MV-4-11 (cell line): ENCODE results near the gene FAM241A.
"Not testable (repeated sequence)": the region's sequence is repeated elsewhere in the genome, so short reads cannot be mapped to it uniquely, and the experiment has no call there.

Source experiments
- DNase-seq: peaks from one replicate; lab custom pipeline; 2025; lab: John Stamatoyannopoulos, UW

FAM241A gene

DNA sequence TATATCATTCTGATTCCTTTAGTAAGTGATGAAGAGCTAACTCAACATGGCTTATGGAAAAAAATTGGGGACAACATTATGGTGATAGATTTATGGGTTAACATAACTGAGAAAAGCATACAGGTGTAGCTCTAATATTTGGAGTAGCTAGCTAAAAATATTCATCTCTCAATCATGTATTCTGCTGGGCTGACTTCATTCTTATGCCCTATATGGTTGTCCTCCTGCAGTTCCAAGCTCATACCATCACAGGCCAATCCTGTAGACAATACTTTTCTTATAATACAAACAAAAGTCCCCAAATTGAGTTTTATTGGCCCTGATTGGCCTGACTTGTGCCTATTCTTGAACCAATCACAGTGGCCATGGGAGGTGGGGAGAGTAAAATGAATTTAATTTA lies 6.7 kb upstream of the FAM241A start:
- no peak for DNase-seq

GRCh38 chr4:112140536-112140935 lies 4.7 kb upstream of the FAM241A start:
- no peak for DNase-seq

DNA sequence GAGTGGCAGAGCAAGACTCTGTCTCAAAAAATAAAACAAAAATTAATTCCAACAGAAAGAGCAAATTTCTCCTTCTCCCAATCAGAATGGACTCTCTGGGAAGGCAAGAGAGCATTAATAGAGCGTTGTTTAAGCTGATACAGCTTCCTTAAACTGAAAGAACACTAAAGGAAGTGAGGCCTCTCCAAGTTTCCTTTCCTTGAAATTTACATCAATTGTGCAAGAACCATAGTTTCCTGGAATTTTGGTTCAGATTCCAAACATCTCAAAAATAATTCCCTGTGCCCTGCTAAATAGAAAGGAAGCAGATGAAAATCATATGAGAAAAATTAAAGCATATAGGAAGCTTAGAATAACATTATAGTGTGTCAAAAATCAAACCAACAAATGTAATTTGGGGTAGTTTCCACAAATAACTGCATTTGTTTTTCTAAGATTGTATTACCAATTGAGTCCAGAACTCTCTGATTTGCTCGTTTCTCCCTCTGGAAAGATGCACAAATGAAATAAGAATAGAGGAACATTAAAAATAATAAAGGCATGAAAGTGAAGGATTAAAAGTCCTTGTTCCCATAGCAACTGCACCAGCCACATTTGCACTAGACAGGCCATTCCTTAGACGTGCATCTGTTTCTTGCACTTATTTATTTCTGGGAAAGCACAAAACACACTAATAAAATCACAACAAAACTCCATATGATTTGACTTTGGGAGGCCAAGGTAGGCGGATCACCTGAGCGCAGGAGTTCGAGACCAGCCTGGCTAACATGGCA lies 3.7 kb upstream of the FAM241A start:
- DNase-seq = peak; percentile 42

- DNase-seq = no peak
Measured at GRCh38 chr4:112142182-112142581, 3.1 kb upstream of the FAM241A start.

DNA sequence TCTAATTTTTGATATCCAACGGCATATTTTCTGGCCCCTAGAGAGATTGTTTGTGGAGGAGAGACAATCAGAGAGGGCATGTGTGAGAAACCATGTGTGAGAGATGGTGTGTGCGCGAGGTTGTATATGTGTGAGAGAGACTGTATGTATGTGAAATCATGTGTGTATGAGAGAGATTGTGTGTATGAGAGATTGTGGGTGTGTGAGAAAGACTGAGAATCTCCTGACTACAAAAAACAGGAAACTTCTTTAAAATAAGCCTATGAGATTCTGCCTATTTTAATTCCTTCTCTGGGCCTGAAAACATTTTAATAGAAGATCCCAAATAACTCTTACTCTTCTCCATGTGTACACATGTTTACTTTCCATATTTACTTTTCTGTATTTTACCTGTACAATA lies 1.5 kb upstream of the FAM241A start:
- no peak for DNase-seq

DNA sequence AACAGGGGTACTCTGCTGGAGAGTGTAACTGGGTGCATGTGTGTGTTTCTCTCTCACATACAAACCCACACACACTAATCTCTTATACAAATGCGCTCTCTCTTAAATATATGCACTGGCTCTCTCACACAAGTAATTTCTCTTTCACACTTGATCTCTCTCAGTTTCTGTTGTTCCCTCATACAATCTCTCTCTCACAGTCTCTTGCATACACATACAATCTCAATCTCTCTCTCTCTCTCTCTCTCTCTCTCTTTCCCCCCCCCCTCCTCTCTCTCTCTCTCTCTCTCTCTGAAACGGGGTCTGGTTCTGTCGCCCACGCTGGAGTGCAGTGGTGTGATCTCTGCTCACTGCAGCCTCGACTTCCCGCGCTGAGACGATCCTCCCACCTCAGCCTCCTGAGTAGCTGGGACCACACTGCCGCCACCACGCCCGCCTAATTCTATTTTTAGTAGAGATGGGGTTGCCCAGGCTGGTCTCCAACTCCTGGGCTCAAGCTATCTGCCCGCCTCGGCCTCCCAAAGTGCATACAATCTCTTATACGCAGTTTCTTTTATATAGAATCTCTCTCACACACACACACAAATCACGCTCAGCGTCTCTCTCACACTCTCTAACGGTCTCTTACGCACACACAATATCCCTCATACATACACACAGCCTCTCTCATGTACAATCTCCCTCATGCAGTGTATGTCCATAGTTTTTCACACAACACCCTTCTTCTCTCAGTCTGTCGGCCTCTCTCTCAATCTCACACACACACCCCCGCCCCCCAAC lies 518 bp upstream of the FAM241A start:
- DNase-seq = no peak

- DNase-seq = peak; percentile 36
Measured at GRCh38 chr4:112145790-112146501, 692 bp downstream of the FAM241A start.

GRCh38 chr4:112146502-112146813 lies 1.2 kb downstream of the FAM241A start:
- no peak for DNase-seq

- DNase-seq = no peak
Measured at GRCh38 chr4:112147697-112148096, 2.4 kb downstream of the FAM241A start.

DNA sequence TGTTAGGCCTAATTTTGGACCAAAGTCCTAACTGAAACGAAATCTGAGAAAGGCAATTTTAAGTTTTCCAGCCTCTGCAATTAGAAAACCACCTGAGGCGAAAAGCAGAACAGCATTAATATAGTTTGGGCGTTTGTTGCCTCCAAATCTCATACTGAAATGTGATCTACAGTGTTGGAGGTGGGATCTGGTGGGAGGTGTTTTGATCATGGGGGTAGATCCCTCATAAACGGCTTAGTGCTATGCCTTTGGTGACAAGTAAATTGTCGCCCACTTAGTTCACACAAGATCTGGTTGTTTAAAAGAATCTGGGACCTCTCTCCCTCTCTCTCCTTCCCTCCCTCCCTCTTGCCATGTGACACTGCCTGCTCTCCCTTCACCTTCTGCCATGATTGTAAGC lies 5.7 kb downstream of the FAM241A start:
- DNase-seq = no peak

- no peak for DNase-seq
Measured at GRCh38 chr4:112152521-112152920, 7.3 kb downstream of the FAM241A start.

DNA sequence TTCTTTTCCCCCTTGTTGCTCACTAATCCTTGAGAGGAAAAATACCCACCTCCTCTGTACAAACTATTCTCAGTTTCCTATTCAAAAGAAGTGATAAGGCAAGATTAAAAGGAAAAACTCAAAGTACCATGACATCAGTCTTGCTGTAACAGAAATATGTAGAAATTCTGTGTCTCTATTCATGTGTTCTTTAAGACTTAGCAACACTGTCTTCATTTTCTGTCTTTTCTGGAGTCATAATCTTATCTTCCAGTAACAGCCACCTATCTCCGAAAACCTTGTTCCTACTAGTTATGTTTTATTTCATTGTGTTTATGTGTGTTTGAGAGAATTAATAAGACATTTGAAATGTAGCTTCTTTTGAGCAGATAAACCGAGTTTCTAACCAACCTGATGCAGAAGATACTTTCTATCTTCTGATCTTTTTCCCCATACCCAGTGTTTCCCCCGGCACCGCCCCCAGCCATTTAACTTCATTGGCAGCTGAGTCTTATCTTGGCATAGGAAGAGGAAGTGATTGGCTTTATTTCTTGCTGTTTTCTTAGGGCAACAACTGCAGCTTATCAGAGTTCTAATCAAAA lies 8.0 kb downstream of the FAM241A start:
- no peak for DNase-seq

DNA sequence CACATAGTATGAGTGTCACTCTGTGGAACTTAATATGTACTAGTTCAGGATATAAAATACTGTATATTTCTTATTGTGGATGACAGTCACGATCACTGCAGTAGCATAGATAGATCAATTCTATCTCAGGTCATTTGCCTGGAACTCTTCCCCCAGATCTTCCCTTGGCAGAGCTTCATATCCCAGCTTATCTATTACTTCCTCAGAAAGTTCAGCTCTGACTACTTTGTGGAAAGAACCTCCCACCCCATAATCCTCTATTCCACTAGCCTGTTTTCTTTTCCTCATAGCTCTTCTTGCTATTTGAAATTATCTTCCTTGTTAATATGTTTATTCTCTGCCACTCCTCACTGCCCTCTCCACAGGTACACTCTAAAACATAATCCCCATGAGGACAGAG lies 10.9 kb downstream of the FAM241A start:
- DNase-seq = no peak

- DNase-seq = no peak
Measured at GRCh38 chr4:112156553-112156952, 11.3 kb downstream of the FAM241A start.

GRCh38 chr4:112163706-112164105 lies 18.5 kb downstream of the FAM241A start:
- not testable (repeated sequence) for DNase-seq

GRCh38 chr4:112167794-112168193 lies 22.5 kb downstream of the FAM241A start:
- no peak for DNase-seq

GRCh38 chr4:112168719-112169500 lies 23.7 kb downstream of the FAM241A start:
- DNase-seq = no peak

DNA sequence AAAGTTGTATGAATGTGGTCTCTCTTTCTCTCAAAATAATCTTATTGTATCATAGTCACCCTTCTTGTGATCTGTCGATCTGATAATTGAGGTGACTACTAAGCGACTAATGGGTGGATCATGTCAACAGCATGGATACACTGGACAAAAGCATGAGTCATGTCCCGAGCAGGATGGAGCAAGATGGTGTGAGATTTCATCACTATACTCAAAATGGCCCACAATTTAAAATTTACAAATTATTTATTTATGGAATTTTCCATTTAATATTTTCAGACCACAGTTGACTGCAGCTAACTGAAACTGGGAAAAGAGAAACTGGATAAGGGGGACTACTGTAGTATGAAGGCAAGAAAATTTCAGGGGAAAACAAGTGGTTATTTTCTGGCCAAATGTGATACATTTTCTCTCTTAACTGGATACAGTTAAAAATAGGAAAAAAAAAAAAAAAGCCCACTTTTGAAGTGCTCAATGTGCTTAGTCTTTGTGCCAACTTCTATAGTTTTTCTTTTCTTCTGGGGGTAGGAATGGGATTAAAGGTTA lies 25.3 kb downstream of the FAM241A start:
- DNase-seq = peak; percentile 49

- not testable (repeated sequence) for DNase-seq
Measured at GRCh38 chr4:112171051-112171763, 26.0 kb downstream of the FAM241A start.

- DNase-seq = no peak
Measured at GRCh38 chr4:112172180-112172579, 26.9 kb downstream of the FAM241A start.
